Suprapubic skin (tissue), 3 donors: ENCODE results near the gene TRIM7.

ENCODE experiments used
- POLR2AphosphoS5 ChIP-seq, 3 donors: sonication (generic); formaldehyde crosslinking; IDR thresholded peaks; one replicate each; pipeline ENCODE4 v1.6.1; 2017; ENCODE audit warnings: antibody characterized with exemption in 3 of 3
- TF ChIP-seq, protein P1 (sequence below), 2 donors: fragments of 200-600 bp in 1 of 2; fragments of 450-650 bp in 1 of 2; sonication (generic) in 1 of 2; IDR thresholded peaks; one replicate each; pipeline ENCODE4 v1.5.1; 2016 to 2019; ENCODE audit warnings: antibody characterized with exemption in 2 of 2, mild to moderate bottlenecking in 1 of 2, moderate library complexity in 1 of 2

DNA sequence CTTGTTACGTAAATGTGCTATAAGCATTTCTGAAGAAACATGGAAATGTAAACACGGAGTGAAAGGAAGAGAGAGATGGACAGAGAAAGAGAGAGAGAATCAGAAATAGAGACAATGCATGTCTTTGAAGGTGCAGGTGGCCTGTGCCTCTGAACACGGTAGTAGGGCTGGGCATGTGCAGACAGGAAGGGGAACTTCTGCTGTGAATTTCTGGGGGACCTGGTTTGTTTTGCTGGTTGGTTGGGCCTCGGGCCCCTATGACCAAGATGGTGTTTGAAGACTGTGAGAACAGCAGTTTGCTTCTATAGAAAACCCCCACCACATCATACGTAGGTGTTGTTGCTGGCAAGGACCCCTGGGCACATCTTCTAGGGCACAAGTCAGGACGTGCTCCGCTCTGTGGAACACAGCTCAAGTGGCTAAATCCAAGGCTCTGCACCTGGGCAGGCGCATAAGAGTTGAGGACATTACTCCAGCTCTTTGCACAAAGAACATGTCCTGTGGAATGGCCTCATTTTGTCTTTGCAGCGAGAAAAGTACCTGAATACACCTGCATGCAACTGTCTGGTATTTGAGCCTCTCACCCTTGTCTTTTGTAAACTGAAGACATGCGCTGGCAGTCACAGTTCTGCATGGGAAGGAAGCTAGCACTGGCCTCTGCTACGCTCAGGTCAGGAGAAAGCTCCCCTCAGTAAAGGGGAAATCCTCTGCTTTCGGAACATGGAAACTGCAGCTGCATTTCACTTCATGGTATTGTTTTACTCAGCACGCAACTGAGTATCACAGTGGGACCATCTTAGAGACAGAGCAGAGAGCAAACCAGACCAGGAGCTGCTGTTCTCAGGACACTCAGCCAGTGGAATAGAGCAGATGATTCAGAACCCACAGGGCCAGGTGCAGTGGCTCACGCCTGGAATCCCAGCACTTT lies 54.9 kb downstream of the TRIM7 start:
- TF ChIP-seq POLR2AphosphoS5 (IDR thresholded peaks at IDR 0.05), result no peak
- TF ChIP-seq, protein P1, sequence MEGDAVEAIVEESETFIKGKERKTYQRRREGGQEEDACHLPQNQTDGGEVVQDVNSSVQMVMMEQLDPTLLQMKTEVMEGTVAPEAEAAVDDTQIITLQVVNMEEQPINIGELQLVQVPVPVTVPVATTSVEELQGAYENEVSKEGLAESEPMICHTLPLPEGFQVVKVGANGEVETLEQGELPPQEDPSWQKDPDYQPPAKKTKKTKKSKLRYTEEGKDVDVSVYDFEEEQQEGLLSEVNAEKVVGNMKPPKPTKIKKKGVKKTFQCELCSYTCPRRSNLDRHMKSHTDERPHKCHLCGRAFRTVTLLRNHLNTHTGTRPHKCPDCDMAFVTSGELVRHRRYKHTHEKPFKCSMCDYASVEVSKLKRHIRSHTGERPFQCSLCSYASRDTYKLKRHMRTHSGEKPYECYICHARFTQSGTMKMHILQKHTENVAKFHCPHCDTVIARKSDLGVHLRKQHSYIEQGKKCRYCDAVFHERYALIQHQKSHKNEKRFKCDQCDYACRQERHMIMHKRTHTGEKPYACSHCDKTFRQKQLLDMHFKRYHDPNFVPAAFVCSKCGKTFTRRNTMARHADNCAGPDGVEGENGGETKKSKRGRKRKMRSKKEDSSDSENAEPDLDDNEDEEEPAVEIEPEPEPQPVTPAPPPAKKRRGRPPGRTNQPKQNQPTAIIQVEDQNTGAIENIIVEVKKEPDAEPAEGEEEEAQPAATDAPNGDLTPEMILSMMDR (IDR thresholded peaks at IDR 0.05), result no peak
